Mucosa of descending colon (tissue), 3 donors: ENCODE measurements around the gene STEAP3. TPM values are rescaled to one million over a fixed set of nuclear protein-coding genes. Genes with fewer than 3 reads are reported as not detected.

Source experiments
- ATAC-seq: fragments of 200-7000 bp; cut with Tn5 transposase; one replicate; pipeline ENCODE4 v1.9.1; 2020; ENCODE audit warnings: mild to moderate bottlenecking, moderate library complexity
- DNase-seq, 3 donors: peaks; one replicate each; pipeline ENCODE4 v3.0.0-alpha.2; 2020
- H3K36me3 ChIP-seq: fragments of 200-600 bp; one replicate; pipeline ENCODE4 v1.8.0; 2021; ENCODE audit warnings: low read depth, mild to moderate bottlenecking
- H3K4me1 ChIP-seq: fragments of 200-600 bp; one replicate; pipeline ENCODE4 v1.8.0; 2021; ENCODE audit warnings: low read depth, mild to moderate bottlenecking
- H3K4me3 ChIP-seq: fragments of 200-600 bp; one replicate; pipeline ENCODE4 v1.8.0; 2021; ENCODE audit warnings: mild to moderate bottlenecking
- H3K9me3 ChIP-seq: fragments of 200-600 bp; one replicate; pipeline ENCODE4 v1.8.0; 2021; ENCODE audit warnings: mild to moderate bottlenecking
- intact Hi-C, 2 donors: fragments of 100-400 bp; cut with DNase I in 1 of 2; cut with micrococcal nuclease in 1 of 2; formaldehyde crosslinking; loops; one replicate each; pipeline versions ENCODE4 v1.11.0 to v1.11.1; 2022; cut with DNase I, micrococcal nuclease
- total RNA-seq, 3 donors: library from RNA; stranded (reverse); fragmentation: NEBNext Ultra II Directional in 2 of 3; extraction: Animal tissue kit (Norgen Biotek cat#: 25700) in 2 of 3; gene quantifications; one replicate each; pipeline versions ENCODE4 v1.2.1 to v1.2.4, GENCODE V29; 2021 to 2023
- TF ChIP-seq, protein P1 (sequence below): fragments of 200-600 bp; IDR thresholded peaks from one replicate; pipeline ENCODE4 v1.8.0; 2022; ENCODE audit warnings: antibody characterized with exemption, mild to moderate bottlenecking
- donor health status: DM: no; HTN: no; CAD: no; lungs with moderate emphysema.
- donor health status: DM: no; HTN: no; CAD: no.
- donor health status: DM: no; HTN: yes; CAD: no.

Gene STEAP3
- total RNA-seq, 3 donors from 2014 or later, result 13.9 to 28.9 (median 15.3) TPM

GRCh38 chr2:119206201-119206600 is 17.4 kb upstream of the STEAP3 start:
- H3K4me1 ChIP-seq, result no peaks in the 10 kb centered on the region

GRCh38 chr2:119207447-119207846 is 16.2 kb upstream of the STEAP3 start:
- intact Hi-C loops, result no loop called here
- TF ChIP-seq, protein P1, sequence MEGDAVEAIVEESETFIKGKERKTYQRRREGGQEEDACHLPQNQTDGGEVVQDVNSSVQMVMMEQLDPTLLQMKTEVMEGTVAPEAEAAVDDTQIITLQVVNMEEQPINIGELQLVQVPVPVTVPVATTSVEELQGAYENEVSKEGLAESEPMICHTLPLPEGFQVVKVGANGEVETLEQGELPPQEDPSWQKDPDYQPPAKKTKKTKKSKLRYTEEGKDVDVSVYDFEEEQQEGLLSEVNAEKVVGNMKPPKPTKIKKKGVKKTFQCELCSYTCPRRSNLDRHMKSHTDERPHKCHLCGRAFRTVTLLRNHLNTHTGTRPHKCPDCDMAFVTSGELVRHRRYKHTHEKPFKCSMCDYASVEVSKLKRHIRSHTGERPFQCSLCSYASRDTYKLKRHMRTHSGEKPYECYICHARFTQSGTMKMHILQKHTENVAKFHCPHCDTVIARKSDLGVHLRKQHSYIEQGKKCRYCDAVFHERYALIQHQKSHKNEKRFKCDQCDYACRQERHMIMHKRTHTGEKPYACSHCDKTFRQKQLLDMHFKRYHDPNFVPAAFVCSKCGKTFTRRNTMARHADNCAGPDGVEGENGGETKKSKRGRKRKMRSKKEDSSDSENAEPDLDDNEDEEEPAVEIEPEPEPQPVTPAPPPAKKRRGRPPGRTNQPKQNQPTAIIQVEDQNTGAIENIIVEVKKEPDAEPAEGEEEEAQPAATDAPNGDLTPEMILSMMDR, result no peak
- ATAC-seq (no peak), DNase-seq (no peak)
- no peaks in the 10 kb centered on the region for H3K36me3 ChIP-seq
- no peak overlapping the region for H3K4me3 ChIP-seq
- no peaks in the 10 kb centered on the region for H3K4me1 ChIP-seq
- no peaks in the 10 kb centered on the region for H3K9me3 ChIP-seq

More at GRCh38 chr2:119206201-119206600, 17.4 kb upstream of the STEAP3 start:
- H3K4me3 ChIP-seq, result no peak overlapping the region
- no peaks in the 10 kb centered on the region for H3K9me3 ChIP-seq
- DNase-seq, result no peak
- ATAC-seq, result no peak
- H3K36me3 ChIP-seq, result no peaks in the 10 kb centered on the region
- intact Hi-C loops, result no loop called here
- TF ChIP-seq, protein P1, result no peak

DNA sequence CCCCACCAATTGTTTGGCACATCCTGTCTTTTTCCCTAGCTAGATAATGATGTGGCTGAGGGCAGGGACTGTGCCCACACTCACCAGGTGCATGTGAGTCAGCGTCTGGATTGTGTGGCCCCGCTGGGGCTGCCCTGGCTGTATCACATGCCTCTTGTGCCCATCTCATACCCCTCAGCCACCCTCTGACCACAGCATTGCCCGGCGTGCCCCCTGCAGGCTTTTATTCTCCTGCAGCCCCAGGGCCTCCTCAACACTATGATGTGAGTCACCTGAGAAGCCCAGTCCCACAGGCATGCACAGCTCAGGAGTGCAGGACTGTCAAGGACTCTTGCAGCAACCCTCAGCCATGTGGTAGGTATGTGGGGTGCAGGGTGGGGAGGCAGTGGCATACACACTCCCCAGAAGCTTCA is 14.8 kb upstream of the STEAP3 start:
- TF ChIP-seq, protein P1, result no peak
- H3K36me3 ChIP-seq, result no peaks in the 10 kb centered on the region
- H3K4me1 ChIP-seq, result no peaks in the 10 kb centered on the region
- no peak overlapping the region for H3K4me3 ChIP-seq
- no peaks in the 10 kb centered on the region for H3K9me3 ChIP-seq
- DNase-seq (no peak), ATAC-seq (no peak)
- intact Hi-C loops, result no loop called here

DNA sequence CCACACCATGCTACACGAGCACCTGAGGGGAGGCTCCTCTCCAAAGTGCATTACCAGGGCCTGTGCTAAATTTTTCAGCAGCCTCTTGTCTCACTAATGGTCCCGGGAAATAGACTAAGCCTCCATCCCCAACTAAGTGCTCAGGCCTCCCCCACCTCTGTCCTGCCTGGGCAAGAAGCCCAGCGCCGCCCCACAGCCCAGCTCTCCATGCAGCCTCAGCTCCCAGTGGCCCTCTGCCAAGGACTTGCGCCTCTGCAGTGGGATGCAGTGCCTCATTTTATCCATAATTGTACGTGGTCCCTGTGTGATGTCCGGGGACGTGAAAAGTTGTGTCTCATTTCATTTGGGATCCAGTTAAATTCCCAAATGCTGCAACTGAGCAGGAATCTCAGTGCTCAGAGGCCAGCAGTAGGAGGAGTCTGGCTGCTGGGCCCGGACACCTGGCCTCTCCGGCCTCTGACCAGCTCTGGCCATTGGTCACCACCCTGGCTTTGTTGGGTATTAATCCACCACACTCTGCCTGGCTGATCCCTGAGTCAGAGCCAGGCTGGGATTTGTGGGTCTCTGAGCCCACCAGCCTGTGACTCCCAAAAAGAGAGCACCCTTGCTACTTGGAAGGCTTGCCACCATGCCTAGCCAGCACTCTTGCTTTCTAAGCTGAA is 11.4 kb upstream of the STEAP3 start:
- DNase-seq, result no peak
- Histone ChIP-seq H3K9me3 (no peaks in the 10 kb centered on the region), H3K4me1 (no peaks in the 10 kb centered on the region), H3K36me3 (no peaks in the 10 kb centered on the region), H3K4me3 (no peak overlapping the region)
- no peak for ATAC-seq
- TF ChIP-seq, protein P1, result no peak
- intact Hi-C loops, result no loop called here

GRCh38 chr2:119214453-119215037 is 9.1 kb upstream of the STEAP3 start:
- DNase-seq (no peak), ATAC-seq (no peak)
- intact Hi-C loops, result no loop called here
- TF ChIP-seq, protein P1, result no peak
- H3K36me3 ChIP-seq, result no peaks in the 10 kb centered on the region
- H3K4me1 ChIP-seq, result no peaks in the 10 kb centered on the region
- no peaks in the 10 kb centered on the region for H3K9me3 ChIP-seq
- H3K4me3 ChIP-seq, result no peak overlapping the region
